OCI-LY7 (cell line): ENCODE results near the gene DXO.
"Not testable (repeated sequence)": the region's sequence is repeated elsewhere in the genome, so short reads cannot be mapped to it uniquely, and the experiment has no call there.

Experiments used
- CTCF ChIP-seq: fragments of 200-600 bp; sonication (generic); conservative IDR thresholded peaks from 2 replicates; pipeline ENCODE4 v1.5.1; 2014; ENCODE audit warnings: mild to moderate bottlenecking, antibody characterized with exemption, low read length, moderate library complexity, mixed read lengths
- EZH2phosphoT487 ChIP-seq: fragments of 200-600 bp; sonication (generic); IDR thresholded peaks from 2 replicates; pipeline ENCODE4 v1.6.1; 2018; ENCODE audit warnings: low read depth, borderline replicate concordance, mild to moderate bottlenecking, mixed run types, antibody characterized with exemption, low read length, moderate library complexity, mixed read lengths

GRCh38 chr6:32004864-32005537 lies 33.1 kb upstream of the DXO start:
- not testable (repeated sequence) for TF ChIP-seq CTCF, EZH2phosphoT487
